OCI-LY1 (cell line): ENCODE results near the gene WDR31.

Experiments used
- H2AFZ ChIP-seq: fragments of 200-600 bp; sonication (generic), shearing (Covaris generic); 2 replicates; pipeline ENCODE4 v1.6.0; 2014; ENCODE audit warnings: antibody characterized with exemption, mild to moderate bottlenecking, low read length
- H3F3A ChIP-seq: fragments of 200-600 bp; sonication (generic), shearing (Covaris generic); 2 replicates; pipeline ENCODE4 v1.6.0; 2014; ENCODE audit warnings: mild to moderate bottlenecking, antibody characterized with exemption, low read length, moderate library complexity; ENCODE audit not compliant: insufficient read depth
- H3K27ac ChIP-seq: fragments of 200-600 bp; sonication (generic); 2 replicates; pipeline ENCODE4 v1.5.1; 2014; ENCODE audit warnings: low read length, mixed run types, mild to moderate bottlenecking, low read depth; ENCODE audit not compliant: poor library complexity, severe bottlenecking
- H3K27me3 ChIP-seq: fragments of 200-600 bp; sonication (generic); 2 replicates; pipeline ENCODE4 v1.6.0; 2014; ENCODE audit warnings: antibody characterized with exemption, mild to moderate bottlenecking, low read length, moderate library complexity; ENCODE audit not compliant: insufficient read depth
- H3K36me3 ChIP-seq: fragments of 200-600 bp; sonication (generic); 2 replicates; pipeline ENCODE4 v1.6.1; 2014; ENCODE audit warnings: mild to moderate bottlenecking, antibody characterized with exemption, low read length, moderate library complexity, mixed read lengths; ENCODE audit not compliant: insufficient read depth
- H3K4me1 ChIP-seq: fragments of 200-600 bp; sonication (generic); 2 replicates; pipeline ENCODE4 v1.5.1; 2014; ENCODE audit warnings: mild to moderate bottlenecking, low read length, moderate library complexity; ENCODE audit not compliant: insufficient read depth, severe bottlenecking
- H3K4me2 ChIP-seq: fragments of 200-600 bp; sonication (generic), shearing (Covaris generic); 2 replicates; pipeline ENCODE4 v1.6.1; 2014; ENCODE audit warnings: low read length
- H3K4me3 ChIP-seq: fragments of 200-600 bp; sonication (generic); 2 replicates; pipeline ENCODE4 v1.5.1; 2014; ENCODE audit warnings: low read length, low read depth, mild to moderate bottlenecking, mixed read lengths; ENCODE audit not compliant: poor library complexity, severe bottlenecking
- H3K79me2 ChIP-seq: fragments of 200-600 bp; shearing (Covaris generic); 2 replicates; pipeline ENCODE4 v1.6.1; 2016; ENCODE audit warnings: mixed run types, low read length, mixed read lengths; ENCODE audit not compliant: insufficient read depth
- H3K9ac ChIP-seq: fragments of 200-600 bp; sonication (generic), shearing (Covaris generic); 2 replicates; pipeline ENCODE4 v1.6.1; 2014; ENCODE audit warnings: mild to moderate bottlenecking, low read length, mixed read lengths
- H3K9me2 ChIP-seq: fragments of 200-600 bp; sonication (generic), shearing (Covaris generic); 2 replicates; pipeline ENCODE4 v1.6.1; 2014; ENCODE audit warnings: low read depth, mild to moderate bottlenecking, low read length, mixed read lengths
- H3K9me3 ChIP-seq: fragments of 200-600 bp; shearing (Covaris generic); 2 replicates; pipeline ENCODE4 v1.6.1; 2014; ENCODE audit warnings: low read length, mixed read lengths
- H4K20me1 ChIP-seq: fragments of 200-600 bp; sonication (generic), shearing (Covaris generic); 2 replicates; pipeline ENCODE4 v1.6.0; 2016; ENCODE audit warnings: mild to moderate bottlenecking, low read length; ENCODE audit not compliant: insufficient read depth
- EZH2 ChIP-seq: fragments of 200-600 bp; sonication (generic), shearing (Covaris generic); IDR thresholded peaks from 2 replicates; pipeline ENCODE4 v1.8.0; 2017; ENCODE audit warnings: borderline replicate concordance, mixed run types, mild to moderate bottlenecking, antibody characterized with exemption, low read length, moderate library complexity, mixed read lengths
- TF ChIP-seq, protein P1 (sequence below): fragments of 200-600 bp; sonication (generic), shearing (Covaris generic); IDR thresholded peaks from 2 replicates; pipeline ENCODE4 v1.5.1; 2017; ENCODE audit warnings: mild to moderate bottlenecking, antibody characterized with exemption, low read length, moderate library complexity, mixed read lengths

Gene WDR31

DNA sequence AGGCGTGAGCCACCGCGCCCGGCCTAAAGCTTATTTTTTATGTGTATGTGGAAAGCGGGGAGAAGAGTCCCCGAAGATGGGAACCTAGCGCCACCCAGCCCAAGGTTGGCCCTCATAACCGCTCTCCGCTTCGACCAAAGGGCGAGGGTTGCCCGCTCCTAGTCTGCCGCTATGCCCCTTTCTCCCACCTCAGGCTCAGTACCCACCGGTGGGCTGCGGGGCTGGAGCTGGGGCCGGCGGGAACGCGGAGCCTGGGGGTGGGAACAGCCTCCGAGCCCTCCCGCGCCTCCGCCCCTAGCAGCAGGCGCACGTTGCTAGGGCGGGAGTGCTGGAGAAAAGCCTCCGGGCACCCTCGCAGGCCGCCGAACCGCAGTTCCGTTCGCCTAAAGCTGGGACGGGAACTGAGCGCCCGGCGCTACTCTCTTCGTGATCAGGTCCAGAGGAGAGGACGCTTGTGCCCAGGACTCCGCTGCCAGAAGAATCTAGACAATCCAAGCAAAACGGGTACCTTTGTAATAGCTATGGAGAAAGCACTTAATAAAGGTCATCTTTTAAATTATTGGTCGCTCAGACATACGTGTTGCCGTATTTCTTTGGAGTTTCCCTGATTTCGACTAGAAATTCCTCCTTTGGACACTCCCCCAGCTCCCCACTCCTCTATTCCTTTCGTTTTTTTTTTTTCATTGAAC is at the start of gene WDR31:
Gene WDR31, minus strand, starts transcription at position 265 of the 689 bp plus-strand sequence. CDS start 8,253 bp downstream, outside the sequence.
- H3K79me2 ChIP-seq: no peaks in the 10 kb centered on the region
- peak within 1 kb of the TSS; percentile 90 for H3K4me3 ChIP-seq
- no peak within 1 kb of the TSS for H3K27ac ChIP-seq
- H3K27me3 ChIP-seq: peaks cover 4% of the 10 kb centered on the region; the same call in 1 of the 2 replicates
- H3K36me3 ChIP-seq: no peaks in the 10 kb centered on the region
- TF ChIP-seq, protein P1, sequence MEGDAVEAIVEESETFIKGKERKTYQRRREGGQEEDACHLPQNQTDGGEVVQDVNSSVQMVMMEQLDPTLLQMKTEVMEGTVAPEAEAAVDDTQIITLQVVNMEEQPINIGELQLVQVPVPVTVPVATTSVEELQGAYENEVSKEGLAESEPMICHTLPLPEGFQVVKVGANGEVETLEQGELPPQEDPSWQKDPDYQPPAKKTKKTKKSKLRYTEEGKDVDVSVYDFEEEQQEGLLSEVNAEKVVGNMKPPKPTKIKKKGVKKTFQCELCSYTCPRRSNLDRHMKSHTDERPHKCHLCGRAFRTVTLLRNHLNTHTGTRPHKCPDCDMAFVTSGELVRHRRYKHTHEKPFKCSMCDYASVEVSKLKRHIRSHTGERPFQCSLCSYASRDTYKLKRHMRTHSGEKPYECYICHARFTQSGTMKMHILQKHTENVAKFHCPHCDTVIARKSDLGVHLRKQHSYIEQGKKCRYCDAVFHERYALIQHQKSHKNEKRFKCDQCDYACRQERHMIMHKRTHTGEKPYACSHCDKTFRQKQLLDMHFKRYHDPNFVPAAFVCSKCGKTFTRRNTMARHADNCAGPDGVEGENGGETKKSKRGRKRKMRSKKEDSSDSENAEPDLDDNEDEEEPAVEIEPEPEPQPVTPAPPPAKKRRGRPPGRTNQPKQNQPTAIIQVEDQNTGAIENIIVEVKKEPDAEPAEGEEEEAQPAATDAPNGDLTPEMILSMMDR: no peak; the same call in 1 of the 2 replicates
- no peaks in the 10 kb centered on the region for H3K9me2 ChIP-seq
- no peaks in the 10 kb centered on the region for H3K9me3 ChIP-seq
- H2AFZ ChIP-seq: peak within 1 kb of the TSS; percentile 100
- H3K4me1 ChIP-seq: peaks cover 40% of the 10 kb centered on the region
- H3F3A ChIP-seq: 0 out of 2 replicates have a peak, but pooled peaks cover 2% of the 10 kb centered on the region
- H4K20me1 ChIP-seq: no peaks in the 10 kb centered on the region
- peak within 1 kb of the TSS; percentile 84 for H3K4me2 ChIP-seq
- peak within 1 kb of the TSS; percentile 82 for H3K9ac ChIP-seq

DNA sequence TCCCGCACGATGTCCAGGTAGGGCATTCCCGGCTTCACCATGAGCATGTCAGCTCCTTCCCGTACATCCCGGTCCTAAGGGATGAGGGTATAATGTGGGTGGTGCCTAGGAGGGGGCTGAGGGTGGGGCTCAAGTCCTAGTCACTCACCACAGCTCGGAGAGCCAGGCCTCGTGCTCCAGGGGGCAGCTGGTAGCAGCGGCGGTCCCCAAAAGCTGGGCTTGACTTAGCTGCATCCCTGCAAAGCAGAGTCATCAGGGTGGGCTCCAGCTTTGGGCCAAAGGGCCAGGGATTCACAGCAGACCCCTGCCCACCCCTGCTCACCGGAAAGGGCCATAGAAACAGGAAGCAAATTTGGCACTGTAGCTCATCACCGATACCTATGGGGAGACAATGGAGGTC is 49.4 kb upstream of the WDR31 start:
- Histone ChIP-seq H4K20me1 (no peaks in the 10 kb centered on the region), H3K4me1 (no peaks in the 10 kb centered on the region), H3K27me3 (no peaks in the 10 kb centered on the region), H3K27ac (no peak overlapping the region), H3K9me3 (no peaks in the 10 kb centered on the region), H2AFZ (no peak overlapping the region), H3K9ac (no peak overlapping the region), H3K4me3 (no peak overlapping the region), H3F3A (no peaks in the 10 kb centered on the region), H3K36me3 (peaks cover 56% of the 10 kb centered on the region), H3K9me2 (no peaks in the 10 kb centered on the region), H3K79me2 (no peaks in the 10 kb centered on the region), H3K4me2 (no peak overlapping the region)
- TF ChIP-seq EZH2: no peak
- TF ChIP-seq, protein P1: no peak

DNA sequence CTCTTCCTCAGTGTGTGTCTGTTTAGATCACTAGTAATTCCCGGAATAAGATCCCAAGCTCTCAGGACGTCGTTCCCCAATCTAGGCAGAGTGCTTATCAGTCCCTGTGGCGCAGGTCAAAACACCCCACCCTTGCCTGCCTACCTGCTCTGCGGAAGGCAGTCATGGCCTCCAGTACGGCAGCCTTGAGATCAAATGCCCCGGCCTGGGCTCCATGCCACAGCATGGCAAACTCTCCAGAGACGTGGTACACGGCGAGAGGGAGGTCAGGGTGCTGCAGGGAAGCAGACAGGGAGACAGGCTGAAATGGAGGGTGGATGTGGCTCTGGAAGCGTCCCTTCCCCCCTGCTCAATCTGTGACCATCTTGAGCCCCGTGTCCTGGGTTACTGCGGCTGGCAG is 48.8 kb upstream of the WDR31 start:
- no peak overlapping the region for H3K4me2 ChIP-seq
- TF ChIP-seq, protein P1: no peak
- TF ChIP-seq EZH2: no peak
- H3K27ac ChIP-seq: no peak overlapping the region
- H3F3A ChIP-seq: no peaks in the 10 kb centered on the region
- H3K27me3 ChIP-seq: no peaks in the 10 kb centered on the region
- H3K4me3 ChIP-seq: no peak overlapping the region
- no peak overlapping the region for H3K9ac ChIP-seq
- no peaks in the 10 kb centered on the region for H3K4me1 ChIP-seq
- no peaks in the 10 kb centered on the region for H3K9me2 ChIP-seq
- peaks cover 56% of the 10 kb centered on the region for H3K36me3 ChIP-seq
- H4K20me1 ChIP-seq: no peaks in the 10 kb centered on the region
- H2AFZ ChIP-seq: no peak overlapping the region
- no peaks in the 10 kb centered on the region for H3K9me3 ChIP-seq
- H3K79me2 ChIP-seq: no peaks in the 10 kb centered on the region
